ENCODE results near the gene ACTR5.

Gene ACTR5

GRCh38 chr20:38704136-38704535, 44.1 kb upstream of the ACTR5 start:
- H3K27ac ChIP-seq (ENCODE audit: extremely low read depth, low read depth, low read length), result no peak overlapping the region
- H3K4me1 ChIP-seq (ENCODE audit: control insufficient read depth, insufficient read depth, low read length), result no peaks in the 10 kb centered on the region
- H3K36me3 ChIP-seq (ENCODE audit: control insufficient read depth in 2 of 2, insufficient read depth in 1 of 2, low read length in 2 of 2), result no peaks in the 10 kb centered on the region
- H3K9me3 ChIP-seq (ENCODE audit: control insufficient read depth, insufficient read depth, low read depth, low read length), result no peaks in the 10 kb centered on the region
- H3K4me3 ChIP-seq (ENCODE audit: low read depth, low read length), result no peak overlapping the region
- POLR2A ChIA-PET, result no interaction called here
- no peak for TF ChIP-seq ZNF549 (tag by site-specific recombination; IDR thresholded peaks at IDR 0.05)
- no peak for TF ChIP-seq PATZ1 (tag by site-specific recombination; IDR thresholded peaks at IDR 0.05)
- TF ChIP-seq ZNF677 (tag by site-specific recombination; IDR thresholded peaks at IDR 0.05), result no peak
- no peak for TF ChIP-seq ZNF221 (tag by site-specific recombination; IDR thresholded peaks at IDR 0.05; ENCODE audit: borderline replicate concordance)
- TF ChIP-seq ZBTB17 (tag by site-specific recombination; IDR thresholded peaks at IDR 0.05), result no peak
- no peak for TF ChIP-seq CTCF (tag by site-specific recombination; IDR thresholded peaks at IDR 0.05)
- TF ChIP-seq ZNF621 (tag by site-specific recombination; IDR thresholded peaks at IDR 0.05), result no peak
- no peak for TF ChIP-seq ZBTB8A (tag by site-specific recombination; IDR thresholded peaks at IDR 0.05)
- no peak for TF ChIP-seq ZNF302 (tag by site-specific recombination; IDR thresholded peaks at IDR 0.05; ENCODE audit: low read depth)
- TF ChIP-seq OSR2 (tag by site-specific recombination; IDR thresholded peaks at IDR 0.05), result no peak
- TF ChIP-seq REPIN1 (tag by site-specific recombination; IDR thresholded peaks at IDR 0.05; ENCODE audit: low read depth), result no peak
- no peak for TF ChIP-seq ZNF629 (tag by site-specific recombination; IDR thresholded peaks at IDR 0.05)
- CTCF ChIA-PET, result no interaction called here

- Histone ChIP-seq H3K36me3 (ENCODE audit: control insufficient read depth in 2 of 2, insufficient read depth in 1 of 2, low read length in 2 of 2) (no peaks in the 10 kb centered on the region), H3K9me3 (ENCODE audit: control insufficient read depth, insufficient read depth, low read depth, low read length) (no peaks in the 10 kb centered on the region), H3K4me3 (ENCODE audit: low read depth, low read length) (no peak overlapping the region), H3K27ac (ENCODE audit: extremely low read depth, low read depth, low read length) (no peak overlapping the region), H3K4me1 (ENCODE audit: control insufficient read depth, insufficient read depth, low read length) (no peaks in the 10 kb centered on the region)
- CTCF ChIA-PET, result no interaction called here
- POLR2A ChIA-PET, result no interaction called here
- TF ChIP-seq GLI2 (tag by site-specific recombination; IDR thresholded peaks at IDR 0.05; ENCODE audit: borderline replicate concordance, low read depth) (no peak), ZIC2 (tag by site-specific recombination; IDR thresholded peaks at IDR 0.05) (peak; percentile 83), WT1 (tag by site-specific recombination; IDR thresholded peaks at IDR 0.05) (peak; percentile 97)
Measured at GRCh38 chr20:38706509-38706908, 41.8 kb upstream of the ACTR5 start.

- H3K4me1 ChIP-seq (ENCODE audit: control insufficient read depth, insufficient read depth, low read length), result no peaks in the 10 kb centered on the region
- CTCF ChIA-PET, result interaction anchor here (1.3 kb wide), 1 partner anchor 65 kb away, joined by 6 read pairs; no protein-coding TSS in a partner anchor
- no peaks in the 10 kb centered on the region for H3K36me3 ChIP-seq (ENCODE audit: control insufficient read depth in 2 of 2, insufficient read depth in 1 of 2, low read length in 2 of 2)
- no peaks in the 10 kb centered on the region for H3K9me3 ChIP-seq (ENCODE audit: control insufficient read depth, insufficient read depth, low read depth, low read length)
- POLR2A ChIA-PET, result no interaction called here
- TF ChIP-seq ZNF211 (tag by site-specific recombination; IDR thresholded peaks at IDR 0.05; ENCODE audit: low read depth) (no peak), ZBTB6 (tag by site-specific recombination; IDR thresholded peaks at IDR 0.05) (no peak), KLF1 (tag by site-specific recombination; IDR thresholded peaks at IDR 0.05) (no peak), GLIS1 (tag by site-specific recombination; IDR thresholded peaks at IDR 0.05) (no peak)
- H3K27ac ChIP-seq (ENCODE audit: extremely low read depth, low read depth, low read length), result no peak overlapping the region
- no peak overlapping the region for H3K4me3 ChIP-seq (ENCODE audit: low read depth, low read length)
Measured at GRCh38 chr20:38714308-38714707, 34.0 kb upstream of the ACTR5 start.

All from HEK293 (cell line).